H9 (cell line): ENCODE results near the gene USP38. TPM values are rescaled to one million over a fixed set of nuclear protein-coding genes. Genes with fewer than 3 reads are reported as not detected.

ENCODE experiments used
- DNase-seq: peaks from one replicate; pipeline ENCODE4 v3.0.0-alpha.2; 2017
- H2AFZ ChIP-seq: one replicate; pipeline ENCODE4 v1.6.1; 2013; ENCODE audit warnings: mild to moderate bottlenecking, low read length, control low read depth, moderate library complexity
- H2AK5ac ChIP-seq: 2 replicates; pipeline ENCODE4 v1.6.1; 2013; ENCODE audit warnings: low read length, control low read depth, mixed read lengths; ENCODE audit not compliant: insufficient read length
- H2BK120ac ChIP-seq: one replicate; pipeline ENCODE4 v1.6.1; 2013; ENCODE audit warnings: low read depth, mild to moderate bottlenecking, low read length, control low read depth, inconsistent platforms; ENCODE audit not compliant: poor library complexity, severe bottlenecking
- H2BK12ac ChIP-seq: 2 replicates; pipeline ENCODE4 v1.6.1; 2013; ENCODE audit warnings: low read length, control low read depth, mixed read lengths, low read depth; ENCODE audit not compliant: insufficient read length
- H2BK15ac ChIP-seq: 2 replicates; pipeline ENCODE4 v1.6.1; 2013; ENCODE audit warnings: low read depth, low read length, control low read depth
- H2BK20ac ChIP-seq: one replicate; pipeline ENCODE4 v1.6.1; 2013; ENCODE audit warnings: low read depth, mild to moderate bottlenecking, low read length, control low read depth, inconsistent platforms; ENCODE audit not compliant: poor library complexity, severe bottlenecking
- H2BK5ac ChIP-seq: 2 replicates; pipeline ENCODE4 v1.6.1; 2013; ENCODE audit warnings: low read length, control low read depth, mixed read lengths; ENCODE audit not compliant: insufficient read length
- H3K14ac ChIP-seq: 2 replicates; pipeline ENCODE4 v1.6.1; 2013; ENCODE audit warnings: low read length, control low read depth; ENCODE audit not compliant: insufficient read depth
- H3K18ac ChIP-seq: 2 replicates; pipeline ENCODE4 v1.6.1; 2013; ENCODE audit warnings: low read depth, mild to moderate bottlenecking, mixed read lengths, low read length, control low read depth; ENCODE audit not compliant: insufficient read length
- H3K23ac ChIP-seq: 2 replicates; pipeline ENCODE4 v1.6.1; 2013; ENCODE audit warnings: low read length, control low read depth, mixed read lengths, low read depth; ENCODE audit not compliant: insufficient read length
- H3K23me2 ChIP-seq: 2 replicates; pipeline ENCODE4 v1.6.1; 2013; ENCODE audit warnings: low read depth, mild to moderate bottlenecking, mixed read lengths, low read length, control low read depth; ENCODE audit not compliant: insufficient read length, poor library complexity, severe bottlenecking
- H3K27ac ChIP-seq: 2 replicates; pipeline ENCODE4 v1.5.1; 2013; ENCODE audit warnings: low read length, control low read depth, mixed read lengths, low read depth; ENCODE audit not compliant: insufficient read length
- H3K27me3 ChIP-seq: 2 replicates; pipeline ENCODE4 v1.6.1; 2013; ENCODE audit warnings: low read length, control low read depth, inconsistent platforms; ENCODE audit not compliant: insufficient read depth
- H3K4ac ChIP-seq: 2 replicates; pipeline ENCODE4 v1.6.1; 2013; ENCODE audit warnings: low read depth, mild to moderate bottlenecking, control low read depth, inconsistent platforms, low read length, moderate library complexity
- H3K4me1 ChIP-seq: 2 replicates; pipeline ENCODE4 v1.6.1; 2013; ENCODE audit warnings: low read length, control low read depth, inconsistent platforms; ENCODE audit not compliant: insufficient read depth
- H3K4me2 ChIP-seq: 2 replicates; pipeline ENCODE4 v1.6.1; 2013; ENCODE audit warnings: low read length, control low read depth, mixed read lengths; ENCODE audit not compliant: insufficient read length, insufficient read depth
- H3K56ac ChIP-seq: 2 replicates; pipeline ENCODE4 v1.6.1; 2013; ENCODE audit warnings: low read depth, mild to moderate bottlenecking, mixed read lengths, low read length, control low read depth; ENCODE audit not compliant: insufficient read length
- H3K79me1 ChIP-seq: 2 replicates; pipeline ENCODE4 v1.6.1; 2013; ENCODE audit warnings: low read depth, mild to moderate bottlenecking, moderate library complexity, low read length, control low read depth, inconsistent platforms; ENCODE audit not compliant: insufficient read depth, poor library complexity, severe bottlenecking
- H3K79me2 ChIP-seq: 2 replicates; pipeline ENCODE4 v1.6.1; 2013; ENCODE audit warnings: low read length, control low read depth, inconsistent platforms; ENCODE audit not compliant: insufficient read depth
- H3K9ac ChIP-seq: 2 replicates; pipeline ENCODE4 v1.6.1; 2013; ENCODE audit warnings: low read length, control low read depth, mixed read lengths; ENCODE audit not compliant: insufficient read length; ENCODE audit errors: extremely low read depth
- H3K9me3 ChIP-seq: one replicate; pipeline ENCODE4 v1.6.1; 2013; ENCODE audit warnings: low read depth, low read length, inconsistent platforms; ENCODE audit not compliant: control insufficient read depth
- H3T11ph ChIP-seq: one replicate; pipeline ENCODE4 v1.6.1; 2013; ENCODE audit warnings: mild to moderate bottlenecking, low read length, control low read depth, inconsistent platforms
- H4K20me1 ChIP-seq: one replicate; pipeline ENCODE4 v1.6.1; 2013; ENCODE audit not compliant: control insufficient read depth, insufficient read length, insufficient read depth
- H4K5ac ChIP-seq: 2 replicates; pipeline ENCODE4 v1.6.1; 2013; ENCODE audit warnings: low read depth, mild to moderate bottlenecking, mixed read lengths, low read length, control low read depth; ENCODE audit not compliant: insufficient read length
- H4K8ac ChIP-seq: replicated peaks from 2 replicates; pipeline ENCODE4 v1.6.1; 2013; ENCODE audit warnings: low read length, control low read depth, mixed read lengths, low read depth; ENCODE audit not compliant: insufficient read length
- H4K91ac ChIP-seq: 2 replicates; pipeline ENCODE4 v1.6.1; 2013; ENCODE audit warnings: low read depth, mild to moderate bottlenecking, moderate library complexity, mixed read lengths, low read length, control low read depth; ENCODE audit not compliant: insufficient read length
- H3K27ac Mint-ChIP-seq, 3 experiments: 2 replicates in 2 of 3; 3 replicates in 1 of 3; pipeline ENCODE4 v1.8.0; 2020 to 2021; ENCODE audit warnings: mixed read lengths in 3 of 3, mild to moderate bottlenecking in 1 of 3, moderate library complexity in 1 of 3
- H3K27me3 Mint-ChIP-seq: 2 replicates; pipeline ENCODE4 v1.8.0; 2021; ENCODE audit warnings: low read depth, mild to moderate bottlenecking, moderate library complexity, mixed read lengths
- H3K36me3 Mint-ChIP-seq, 3 experiments: 2 replicates in 2 of 3; 3 replicates in 1 of 3; pipeline ENCODE4 v1.8.0; 2020 to 2021; ENCODE audit warnings: low read depth in 3 of 3, mixed read lengths in 3 of 3; ENCODE audit not compliant: insufficient read depth in 1 of 3
- H3K4me1 Mint-ChIP-seq, 2 experiments: 2 replicates each; pipeline ENCODE4 v1.8.0; 2020; ENCODE audit warnings: mixed read lengths in 2 of 2
- H3K4me3 Mint-ChIP-seq, 2 experiments: 2 replicates in 1 of 2; 3 replicates in 1 of 2; pipeline ENCODE4 v1.8.0; 2020 to 2021; ENCODE audit warnings: mild to moderate bottlenecking in 2 of 2, mixed read lengths in 2 of 2, moderate library complexity in 1 of 2
- H3K9me3 Mint-ChIP-seq, 2 experiments: 2 replicates in 1 of 2; 3 replicates in 1 of 2; pipeline ENCODE4 v1.8.0; 2020; ENCODE audit warnings: mild to moderate bottlenecking in 2 of 2, mixed read lengths in 2 of 2, moderate library complexity in 1 of 2
- CTCF ChIP-seq: fragments of 200-600 bp; sonication (generic); conservative IDR thresholded peaks from 3 replicates; pipeline ENCODE4 v1.8.0; 2021; ENCODE audit warnings: antibody characterized with exemption, mild to moderate bottlenecking
- WGBS: extraction: QIAGEN DNeasy Blood & Tissue Kit; methylation state at CpG from one replicate; pipeline ENCODE4 v1.1.7; 2013; ENCODE audit warnings: missing lambda C conversion rate, low lambda C conversion rate, mixed read lengths; ENCODE audit not compliant: insufficient read length; ENCODE audit errors: extremely low coverage; 5-methylcytosine and 5-hydroxymethylcytosine counted together
- total RNA-seq: library from RNA; stranded (reverse); gene quantifications from 2 replicates; pipeline ENCODE4 v1.2.1, GENCODE V29; 2021

USP38 gene
- total RNA-seq, 1 experiment from 2014 or later: 15.2 TPM

- H4K5ac ChIP-seq: no peak overlapping the region
- H3K4me3 Mint-ChIP-seq: no peak overlapping the region
- H2BK5ac ChIP-seq: no peak overlapping the region
- H2AFZ ChIP-seq: no peak overlapping the region
- no peaks in the 10 kb centered on the region for H4K20me1 ChIP-seq
- no peaks in the 10 kb centered on the region; a peak in 1 of 7 replicates for H3K36me3 Mint-ChIP-seq
- H3K27ac ChIP-seq: no peak overlapping the region
- no peak overlapping the region for H3K18ac ChIP-seq
- H4K8ac ChIP-seq: no peak overlapping the region
- no peak overlapping the region for H3K4ac ChIP-seq
- peaks cover 0 to 4% of the 10 kb centered on the region in 2 experiments; a peak in 2 of 4 replicates for H3K4me1 Mint-ChIP-seq
- H2BK120ac ChIP-seq: no peak overlapping the region
- no peak for TF ChIP-seq CTCF
- no peak overlapping the region for H3K14ac ChIP-seq
- no peaks in the 10 kb centered on the region for H3K27me3 ChIP-seq
- H2BK15ac ChIP-seq: no peak overlapping the region
- peak overlapping the region in 1 of 3 experiments; percentile 52; a peak in 1 of 7 replicates for H3K27ac Mint-ChIP-seq
- H2BK12ac ChIP-seq: no peak overlapping the region
- no peaks in the 10 kb centered on the region for H3K27me3 Mint-ChIP-seq
- no peak overlapping the region for H2AK5ac ChIP-seq
- no peaks in the 10 kb centered on the region for H3K23me2 ChIP-seq
- no peak overlapping the region for H3T11ph ChIP-seq
- H3K4me2 ChIP-seq: no peak overlapping the region
- DNase-seq: no peak
- no peaks in the 10 kb centered on the region for H3K9me3 Mint-ChIP-seq
- no CpG with 5 or more reads among the region's 6 CpGs for WGBS
- no peak overlapping the region for H2BK20ac ChIP-seq
- no peaks in the 10 kb centered on the region for H3K79me2 ChIP-seq
- H3K4me1 ChIP-seq: no peaks in the 10 kb centered on the region
- H4K91ac ChIP-seq: no peak overlapping the region
- H3K9ac ChIP-seq: no peak overlapping the region
- H3K23ac ChIP-seq: no peak overlapping the region
- no peaks in the 10 kb centered on the region for H3K9me3 ChIP-seq
- H3K56ac ChIP-seq: no peak overlapping the region
- H3K79me1 ChIP-seq: no peaks in the 10 kb centered on the region
Observed at GRCh38 chr4:143225167-143225566, 40.5 kb downstream of the USP38 start.
